HG02642 (cell line): Measurements from ENCODE around the gene STPG3.

Experiments
- ATAC-seq: cut with Tn5 transposase; IDR thresholded peaks from one replicate; pipeline ENCODE4 v1.9.1; 2021; ENCODE audit warnings: mild to moderate bottlenecking; ENCODE audit not compliant: unreplicated experiment, poor library complexity

The STPG3 gene

DNA sequence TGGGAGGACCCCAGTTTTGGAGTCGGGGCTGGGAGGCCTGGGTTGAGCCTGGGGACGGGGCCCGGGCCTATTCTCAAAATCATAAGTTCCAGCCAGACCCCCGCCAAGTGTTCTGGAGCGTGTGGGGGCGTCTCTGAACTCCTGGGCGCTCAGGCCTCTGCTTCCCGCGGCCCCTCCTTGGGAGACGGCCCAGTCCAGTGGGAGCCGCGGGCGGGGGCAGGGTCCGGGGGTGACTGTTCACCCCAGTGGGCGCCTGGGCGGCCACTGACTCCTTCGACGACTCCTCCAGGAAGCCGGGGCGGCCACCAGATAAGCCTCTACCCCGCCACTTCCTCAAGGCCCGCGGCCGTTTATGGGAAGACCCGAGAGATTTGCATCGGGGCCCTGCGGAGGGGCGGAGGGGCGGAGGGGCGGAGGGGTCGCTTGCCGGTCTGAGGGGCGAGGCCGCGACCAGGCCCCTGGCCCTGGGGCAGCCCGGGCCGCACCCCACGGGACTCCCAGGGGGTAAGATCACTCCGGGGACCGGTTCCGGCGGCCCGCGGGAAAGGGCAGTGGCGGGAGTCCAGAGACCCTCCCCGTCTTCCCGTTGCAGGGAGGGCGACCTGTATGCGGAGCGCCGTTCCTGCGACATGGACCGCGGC, 27.1 kb downstream of the STPG3 start:
- ATAC-seq: no peak

DNA sequence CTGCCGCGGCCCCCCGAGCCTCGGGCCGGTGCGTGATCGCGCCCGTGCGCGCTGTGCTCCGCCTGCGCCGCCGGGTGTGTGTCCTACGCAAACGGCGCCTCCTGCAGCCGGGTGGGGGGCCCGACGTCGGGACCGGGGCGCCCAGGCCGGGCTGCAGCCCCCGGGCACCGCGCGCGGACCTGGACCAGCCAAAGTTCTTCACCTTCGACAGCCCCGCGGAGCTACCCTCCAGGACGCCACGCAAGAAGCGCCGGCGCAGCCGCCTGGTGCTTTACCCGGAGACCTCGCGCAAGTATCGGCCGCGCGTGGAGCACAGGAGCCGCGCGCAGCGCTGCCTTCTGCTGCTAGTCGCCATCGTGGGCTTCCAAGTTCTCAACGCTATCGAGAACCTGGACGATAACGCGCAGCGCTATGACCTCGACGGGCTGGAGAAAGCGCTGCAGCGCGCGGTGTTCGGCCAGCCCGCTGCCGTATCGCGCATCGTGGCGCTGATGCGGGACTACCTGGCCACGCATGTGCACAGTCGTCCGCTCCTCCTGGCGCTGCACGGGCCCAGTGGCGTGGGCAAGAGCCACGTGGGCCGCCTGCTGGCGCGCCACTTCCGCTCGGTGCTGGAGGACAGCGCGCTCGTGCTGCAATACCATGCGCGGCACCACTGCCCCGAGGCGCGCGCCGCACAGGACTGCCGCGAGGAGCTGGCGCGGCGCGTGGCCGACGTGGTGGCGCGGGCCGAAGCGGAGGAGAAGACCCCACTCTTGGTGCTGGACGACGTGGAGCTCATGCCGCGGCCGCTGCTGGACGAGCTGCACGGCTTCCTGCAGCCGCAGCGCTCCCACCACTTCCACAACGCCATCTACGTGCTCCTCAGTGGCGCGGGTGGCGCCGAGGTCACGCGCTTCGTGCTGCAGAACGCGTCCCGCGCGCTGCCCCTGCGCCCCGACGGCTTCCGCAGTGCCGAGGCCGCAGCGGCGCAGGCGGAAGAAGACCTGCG, 27.9 kb downstream of the STPG3 start:
- no peak for ATAC-seq

- ATAC-seq: no peak
These were observed 28.8 kb downstream of the STPG3 start for GRCh38 chr9:137279741-137280473.

- ATAC-seq: no peak
These were observed 29.6 kb downstream of the STPG3 start for GRCh38 chr9:137280474-137281344.

DNA sequence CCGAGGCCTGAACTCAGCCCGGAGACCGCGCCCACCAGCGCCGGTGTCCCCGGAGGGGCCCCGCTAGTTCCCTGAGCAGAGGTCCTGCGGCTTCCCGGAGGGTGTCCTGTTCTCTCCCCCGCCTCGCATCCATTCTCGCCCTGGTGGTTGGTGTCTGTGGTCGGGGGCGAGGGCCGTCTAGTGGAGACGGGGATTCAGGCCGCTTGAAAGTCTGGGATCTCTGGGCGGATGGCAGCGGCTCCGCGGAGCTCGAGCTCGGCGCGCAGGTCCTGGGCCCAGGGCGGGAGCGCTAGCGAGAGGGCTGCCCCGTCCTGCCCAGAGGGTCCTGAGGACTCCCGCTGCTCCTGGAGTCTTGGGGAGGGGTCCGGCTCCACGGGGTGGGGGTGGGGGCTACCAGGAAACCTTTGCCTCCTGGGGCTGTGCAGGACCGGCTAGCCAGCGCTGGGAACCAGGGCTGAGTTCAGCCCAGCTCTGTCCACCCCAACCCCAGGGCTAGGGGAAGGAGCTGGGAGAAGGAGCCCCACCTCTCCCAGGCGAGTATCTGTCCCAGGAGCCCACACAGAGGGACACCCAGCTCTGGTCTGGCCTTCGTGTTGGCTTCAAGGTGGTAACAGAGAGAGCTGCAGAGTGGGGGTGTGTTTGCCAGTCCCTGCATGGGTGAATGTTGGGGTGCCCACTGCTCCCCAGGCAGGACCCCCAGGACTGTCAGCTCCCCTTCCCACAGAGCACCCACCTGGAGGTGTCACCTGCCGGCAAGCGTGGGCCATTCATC, 30.4 kb downstream of the STPG3 start:
- no peak for ATAC-seq

- ATAC-seq: no peak
These were observed 35.9 kb downstream of the STPG3 start for GRCh38 chr9:137286975-137287383.

DNA sequence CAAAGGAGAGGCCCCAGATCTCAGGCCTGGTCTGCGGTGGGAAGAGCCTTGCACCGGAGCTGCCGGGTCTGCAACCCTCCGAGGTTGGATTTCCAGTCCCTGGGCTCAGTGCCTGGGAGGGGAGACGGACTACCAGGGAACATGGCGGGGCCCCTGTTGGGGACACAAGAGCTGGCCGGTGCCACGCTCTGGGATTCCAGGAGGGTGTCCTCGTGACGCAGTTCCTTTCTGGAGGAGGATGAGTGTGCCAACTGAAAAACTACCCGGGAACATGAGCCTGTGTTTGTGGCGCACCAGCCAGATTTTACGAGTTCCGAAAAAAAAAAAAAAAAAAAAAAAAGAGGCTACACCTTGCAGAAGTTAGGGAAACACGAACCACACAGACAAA, 42.0 kb downstream of the STPG3 start:
- ATAC-seq: no peak

DNA sequence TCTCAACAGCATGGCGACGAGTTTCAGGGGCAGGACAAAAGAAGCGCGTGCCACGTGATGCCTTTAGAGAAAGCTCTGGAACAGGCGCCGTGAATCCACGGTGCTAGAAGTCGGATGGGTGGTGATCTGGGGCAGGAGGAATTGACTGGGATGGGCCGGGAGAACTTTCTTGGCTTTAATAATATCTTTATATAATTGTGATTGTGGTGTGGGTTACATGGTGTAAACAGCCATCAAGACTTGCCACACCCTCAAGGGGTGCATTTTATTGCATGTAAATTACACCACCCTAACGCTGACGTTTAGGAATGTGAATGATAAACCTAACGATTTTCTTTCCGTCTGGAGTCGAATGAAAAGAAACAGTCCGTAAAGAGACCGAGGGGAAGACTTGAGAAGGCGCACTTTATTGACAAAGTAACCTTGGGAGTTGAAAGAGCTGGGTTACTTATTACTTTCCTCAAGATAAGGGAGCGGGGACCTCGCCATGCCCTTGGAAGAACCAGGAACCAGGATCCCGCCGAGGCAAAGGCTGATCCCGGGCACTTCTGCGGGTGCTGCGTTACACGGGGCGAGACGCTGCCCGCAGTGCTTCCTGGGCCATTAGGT, 42.5 kb downstream of the STPG3 start:
- no peak for ATAC-seq

- ATAC-seq: no peak
These were observed 43.1 kb downstream of the STPG3 start for GRCh38 chr9:137294091-137294680.

DNA sequence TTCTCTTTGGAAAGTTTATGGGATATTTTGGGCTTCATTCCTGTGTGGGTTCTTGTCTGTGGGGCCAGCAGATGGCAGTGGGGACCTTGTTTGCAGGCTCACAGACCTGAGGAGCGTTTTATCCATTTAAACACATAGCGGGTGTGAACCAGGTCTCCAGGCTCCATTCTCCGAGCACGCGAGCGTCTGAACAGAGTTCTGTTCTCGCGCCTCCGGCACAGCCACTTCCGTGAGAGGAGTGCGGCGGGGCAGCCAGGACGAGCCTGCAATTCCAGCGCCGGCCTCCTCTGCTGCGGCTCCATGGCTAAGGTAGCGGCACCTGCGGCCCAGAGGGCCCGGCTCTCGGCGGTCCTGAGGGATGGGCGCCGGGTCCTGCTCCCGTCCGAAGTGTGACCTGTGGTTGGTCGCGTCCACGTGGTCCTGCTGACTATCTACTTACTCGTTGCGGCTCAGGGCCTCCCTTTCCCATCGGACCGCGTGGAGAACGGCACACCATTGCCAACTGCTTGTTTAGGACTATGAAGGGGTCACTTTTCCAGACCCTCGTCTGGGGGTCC, 43.7 kb downstream of the STPG3 start:
- no peak for ATAC-seq

- no peak for ATAC-seq
These were observed 44.2 kb downstream of the STPG3 start for GRCh38 chr9:137295238-137295811.

GRCh38 chr9:137295849-137296669, 45.0 kb downstream of the STPG3 start:
- no peak for ATAC-seq

- ATAC-seq: no peak
These were observed 45.9 kb downstream of the STPG3 start for GRCh38 chr9:137296670-137297664.

DNA sequence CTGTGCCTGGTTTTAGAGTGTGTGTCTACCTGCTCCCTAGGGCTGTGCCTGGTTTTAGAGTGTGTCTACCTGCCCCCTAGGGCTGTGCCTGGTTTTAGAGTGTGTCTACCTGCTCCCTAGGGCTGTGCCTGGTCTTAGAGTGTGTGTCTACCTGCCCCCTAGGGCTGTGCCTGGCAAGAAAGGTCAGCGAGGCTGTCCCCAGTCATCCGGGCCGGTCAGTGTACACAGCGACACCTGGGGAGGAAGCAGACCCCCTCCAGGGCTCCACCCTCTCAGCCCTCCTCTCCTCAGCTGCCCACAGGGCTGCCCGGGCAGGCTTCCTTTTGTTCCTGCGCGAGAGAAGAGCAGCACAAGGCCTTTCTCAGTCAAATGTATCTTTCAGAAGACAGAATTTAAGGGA, 46.9 kb downstream of the STPG3 start:
- no peak for ATAC-seq

GRCh38 chr9:137298401-137299202, 47.5 kb downstream of the STPG3 start:
- ATAC-seq: no peak
